NOMO-1 treated with DMSO at 0.1 percent for 48 hours (cell line): ENCODE measurements around the gene DCUN1D2.
"Not testable (repeated sequence)": the region's sequence is repeated elsewhere in the genome, so short reads cannot be mapped to it uniquely, and the experiment has no call there.

Experiments
- DNase-seq: peaks from one replicate; lab custom pipeline; 2025; ENCODE audit not compliant: unreplicated experiment; lab: John Stamatoyannopoulos, UW

Gene DCUN1D2

GRCh38 chr13:113491982-113492381 lies 1.5 kb upstream of the DCUN1D2 start:
- no peak for DNase-seq

- peak; percentile 3 for DNase-seq
Observed at GRCh38 chr13:113491418-113491883, 940 bp upstream of the DCUN1D2 start.

- peak; percentile 7 for DNase-seq
Observed at GRCh38 chr13:113489549-113490495, 689 bp downstream of the DCUN1D2 start.

- no peak for DNase-seq
Observed at GRCh38 chr13:113489171-113489548, 1.4 kb downstream of the DCUN1D2 start.

- DNase-seq: peak; percentile 32
Observed at GRCh38 chr13:113488283-113488682, 2.2 kb downstream of the DCUN1D2 start.

- DNase-seq: no peak
Observed at GRCh38 chr13:113486698-113487097, 3.8 kb downstream of the DCUN1D2 start.

GRCh38 chr13:113485545-113485944 lies 5.0 kb downstream of the DCUN1D2 start:
- no peak for DNase-seq

- no peak for DNase-seq
Observed at GRCh38 chr13:113483504-113484293, 6.8 kb downstream of the DCUN1D2 start.

- DNase-seq: no peak
Observed at GRCh38 chr13:113483081-113483480, 7.4 kb downstream of the DCUN1D2 start.

GRCh38 chr13:113479179-113479578 lies 11.3 kb downstream of the DCUN1D2 start:
- DNase-seq: no peak

- no peak for DNase-seq
Observed at GRCh38 chr13:113477724-113478123, 12.8 kb downstream of the DCUN1D2 start.

- no peak for DNase-seq
Observed at GRCh38 chr13:113476811-113477210, 13.7 kb downstream of the DCUN1D2 start.

- no peak for DNase-seq
Observed at GRCh38 chr13:113475911-113476310, 14.6 kb downstream of the DCUN1D2 start.

- DNase-seq: no peak
Observed at GRCh38 chr13:113475280-113475679, 15.2 kb downstream of the DCUN1D2 start.

- peak; percentile 81 for DNase-seq
Observed at GRCh38 chr13:113474179-113474578, 16.3 kb downstream of the DCUN1D2 start.

GRCh38 chr13:113472355-113473025 lies 18.0 kb downstream of the DCUN1D2 start:
- no peak for DNase-seq

- no peak for DNase-seq
Observed at GRCh38 chr13:113471844-113472243, 18.7 kb downstream of the DCUN1D2 start.

GRCh38 chr13:113470635-113471163 lies 19.8 kb downstream of the DCUN1D2 start:
- DNase-seq: not testable (repeated sequence)

GRCh38 chr13:113470073-113470472 lies 20.4 kb downstream of the DCUN1D2 start:
- DNase-seq: no peak

GRCh38 chr13:113469582-113469981 lies 20.9 kb downstream of the DCUN1D2 start:
- DNase-seq: no peak
